GM10847 (cell line): Measurements from ENCODE around the gene LEMD3.

Source experiments
- POLR2A ChIP-seq: IDR thresholded peaks from 2 replicates; pipeline ENCODE4 v1.6.1; 2011; ENCODE audit not compliant: insufficient read length; ENCODE audit errors: extremely low read depth

Gene LEMD3

DNA sequence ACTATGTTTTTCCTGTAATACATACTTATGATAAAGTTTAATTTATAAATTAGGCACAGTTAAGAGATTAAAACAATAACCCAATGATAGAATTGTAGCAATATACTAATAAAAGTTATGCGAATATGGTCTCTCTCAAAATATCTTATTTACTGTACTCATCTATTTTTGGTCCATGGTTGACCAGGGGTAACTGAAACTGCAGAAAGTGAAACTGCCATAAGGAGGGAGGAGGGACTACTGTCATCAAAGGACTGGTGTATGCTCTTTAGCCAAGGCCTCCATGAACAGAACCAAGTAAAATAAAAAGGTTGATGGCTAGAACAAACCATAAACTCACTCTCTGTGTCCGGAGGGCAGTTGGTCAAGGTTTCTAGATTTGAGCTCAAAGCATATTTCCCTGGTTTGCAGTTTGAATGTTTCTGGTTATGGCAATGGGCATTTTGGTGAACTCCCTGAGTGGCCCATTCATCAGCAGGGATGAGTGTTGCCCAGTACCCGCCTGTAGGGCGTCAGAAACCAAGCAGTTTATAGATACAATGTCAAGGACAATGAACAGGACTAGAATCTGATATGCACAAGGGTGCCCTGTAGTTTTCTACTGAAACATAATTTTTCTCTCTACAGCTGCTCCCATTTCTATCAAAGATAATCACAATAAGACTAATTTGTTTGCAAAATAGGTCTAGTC is 19.8 kb downstream of the LEMD3 start:
- TF ChIP-seq POLR2A: no peak

DNA sequence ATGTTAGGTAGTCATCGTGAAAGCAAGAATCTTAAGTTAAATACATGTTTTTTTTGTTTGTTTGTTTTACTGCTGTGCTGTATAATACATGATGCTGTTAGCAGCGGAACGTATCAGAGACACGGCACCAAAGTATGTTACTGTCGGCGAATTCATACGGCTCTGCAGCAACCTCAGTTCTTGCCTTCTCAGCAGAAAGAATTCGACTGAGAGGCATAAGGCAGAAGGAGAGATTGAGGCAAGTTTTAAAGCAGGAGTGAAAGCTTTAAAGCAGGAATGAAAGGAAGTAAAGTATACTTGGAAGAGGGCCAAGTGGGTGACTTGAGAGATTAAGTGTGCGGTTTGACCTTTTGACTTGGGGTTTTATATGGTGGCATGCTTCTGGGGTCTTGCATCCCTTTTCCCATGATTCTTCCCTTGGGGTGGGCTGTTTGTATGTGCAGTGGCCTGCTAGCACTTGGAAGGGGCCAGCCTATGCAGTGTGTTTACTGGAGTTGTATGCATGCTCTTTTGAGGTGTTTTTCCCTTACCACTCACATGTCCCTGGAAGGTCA is 23.7 kb downstream of the LEMD3 start:
- TF ChIP-seq POLR2A: no peak

DNA sequence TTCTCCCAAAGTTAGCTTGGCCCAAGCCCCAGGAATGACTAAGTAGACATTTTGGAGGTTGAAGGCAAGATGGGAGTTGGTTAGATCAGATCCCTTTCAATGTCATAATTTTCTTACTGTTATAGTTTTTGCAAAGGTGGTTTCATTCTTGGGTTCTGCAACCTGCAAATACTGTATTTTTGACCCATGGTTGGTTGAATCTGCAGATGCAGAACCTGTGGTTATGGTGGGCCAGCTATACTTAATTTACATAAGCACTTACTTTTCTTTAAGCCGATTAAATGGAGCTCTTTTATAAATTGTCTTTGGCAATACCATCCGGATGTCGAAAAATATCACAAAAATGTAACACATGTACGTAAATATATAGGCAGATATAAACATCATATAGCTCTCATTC is 25.6 kb downstream of the LEMD3 start:
- TF ChIP-seq POLR2A: no peak

DNA sequence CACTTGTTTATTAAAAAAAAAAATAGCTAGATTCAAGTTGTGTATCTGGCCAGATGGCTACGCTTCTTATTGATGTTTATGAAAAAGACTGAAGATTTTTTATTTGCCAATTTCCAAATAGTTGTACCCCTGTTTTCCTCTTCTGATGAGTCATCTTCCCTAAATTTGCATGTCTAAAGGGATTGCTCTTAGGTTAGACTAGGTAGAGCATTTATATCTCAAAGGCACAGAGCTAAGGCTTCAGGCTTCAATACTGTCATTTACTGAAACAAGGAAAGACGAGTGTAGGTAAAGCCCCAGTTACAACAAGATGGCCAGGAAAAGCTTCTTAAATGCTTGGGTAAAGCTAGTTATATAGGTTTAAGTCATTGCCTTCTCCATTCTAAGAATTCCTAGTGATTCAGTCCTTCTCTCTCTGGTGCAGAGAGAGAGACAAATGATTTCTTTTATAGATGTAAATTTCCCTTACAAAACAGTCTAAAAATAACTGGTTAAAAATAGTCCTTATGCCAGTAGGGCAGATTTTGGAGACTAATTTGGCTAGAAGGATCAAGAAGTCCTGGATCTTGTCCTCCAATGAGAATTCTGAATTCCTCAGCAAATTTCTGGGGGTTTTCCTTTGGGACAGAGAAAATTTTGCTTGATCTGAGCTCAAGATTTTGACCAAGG is 26.1 kb downstream of the LEMD3 start:
- TF ChIP-seq POLR2A: no peak

DNA sequence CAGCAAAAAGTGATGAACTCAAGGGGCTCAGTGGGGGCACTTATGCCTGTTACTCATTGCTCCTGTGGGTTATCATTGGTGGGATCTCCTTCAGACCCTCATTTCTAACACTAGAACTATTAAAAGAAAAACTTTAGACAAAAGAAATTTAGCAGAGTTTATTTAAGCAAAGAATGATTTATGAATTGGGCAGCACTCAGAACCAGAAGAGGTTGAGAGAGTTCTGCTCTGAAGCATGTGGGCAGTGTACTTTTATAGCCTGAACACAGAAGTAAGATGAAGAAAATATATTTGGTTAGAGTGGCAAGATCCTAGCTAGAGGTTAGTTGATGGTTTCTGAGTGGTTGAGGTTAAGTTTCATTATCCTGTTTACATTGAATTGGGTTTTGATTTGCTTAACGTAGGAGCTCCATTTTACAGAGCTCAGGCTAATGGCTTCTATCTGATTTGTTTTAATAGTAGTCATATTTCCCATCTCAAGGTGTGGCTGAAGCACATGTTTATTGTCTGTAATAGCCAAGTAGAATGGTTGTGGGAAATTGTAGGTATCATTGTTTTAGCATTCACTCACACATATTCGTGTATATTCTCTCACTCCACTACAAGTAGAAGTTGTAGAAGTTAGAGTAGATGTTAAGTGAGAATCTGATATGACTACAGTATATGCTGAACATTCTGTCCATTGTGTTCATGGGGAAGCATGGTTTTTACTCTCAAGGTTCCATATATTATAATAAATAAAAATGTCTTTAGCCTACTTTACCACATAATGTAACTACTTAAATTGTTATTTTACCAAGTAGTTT is 27.6 kb downstream of the LEMD3 start:
- no peak for TF ChIP-seq POLR2A

DNA sequence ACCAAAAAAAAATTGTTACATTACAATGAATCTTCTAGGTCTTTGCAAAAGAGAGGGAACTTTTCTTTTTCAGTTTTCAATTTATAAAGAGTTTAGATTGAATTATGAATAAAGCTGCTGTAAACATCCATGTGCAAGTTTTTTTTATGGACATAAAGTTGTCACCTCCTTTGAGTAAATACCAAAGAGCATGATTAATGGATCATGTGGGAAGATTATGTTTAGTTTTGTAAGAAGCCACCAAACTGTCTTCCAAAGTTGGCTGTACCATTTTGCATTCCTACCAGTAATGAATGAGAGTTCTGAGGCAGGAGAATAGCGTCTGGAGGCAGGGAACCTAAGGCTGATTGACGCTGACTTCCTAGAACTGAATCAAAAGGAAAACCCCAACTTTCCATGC is 30.2 kb downstream of the LEMD3 start:
- no peak for TF ChIP-seq POLR2A

DNA sequence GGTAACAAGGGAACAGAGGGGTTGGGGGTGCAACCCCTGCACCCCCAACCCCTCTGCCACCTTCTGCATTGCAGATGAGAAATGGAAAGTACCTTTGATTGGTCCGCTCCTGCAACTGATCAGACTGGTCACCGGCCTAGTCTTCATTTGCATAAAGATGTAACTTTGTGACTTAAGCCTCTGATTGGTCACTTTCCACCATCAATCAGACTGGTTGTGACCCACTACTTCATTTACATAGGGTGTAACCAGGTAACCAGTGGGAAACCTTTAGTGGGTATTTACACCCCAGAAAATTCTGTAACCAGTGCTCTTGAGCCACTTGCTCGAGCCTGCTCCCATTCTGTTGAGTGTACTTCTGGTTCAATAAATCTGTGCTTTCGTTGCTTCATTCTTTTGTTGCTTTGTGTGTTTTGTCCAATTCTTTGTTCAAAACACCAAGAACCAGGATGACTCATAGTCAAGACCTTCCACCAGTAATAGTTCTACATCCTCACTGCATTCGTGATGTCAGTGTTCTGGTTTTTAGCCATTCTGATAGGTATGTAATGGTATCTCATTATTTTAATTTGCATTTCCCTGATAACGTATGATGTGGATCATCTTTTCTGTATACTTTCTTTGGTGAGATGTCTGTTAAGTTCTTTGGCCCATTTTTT is 30.8 kb downstream of the LEMD3 start:
- TF ChIP-seq POLR2A: no peak

DNA sequence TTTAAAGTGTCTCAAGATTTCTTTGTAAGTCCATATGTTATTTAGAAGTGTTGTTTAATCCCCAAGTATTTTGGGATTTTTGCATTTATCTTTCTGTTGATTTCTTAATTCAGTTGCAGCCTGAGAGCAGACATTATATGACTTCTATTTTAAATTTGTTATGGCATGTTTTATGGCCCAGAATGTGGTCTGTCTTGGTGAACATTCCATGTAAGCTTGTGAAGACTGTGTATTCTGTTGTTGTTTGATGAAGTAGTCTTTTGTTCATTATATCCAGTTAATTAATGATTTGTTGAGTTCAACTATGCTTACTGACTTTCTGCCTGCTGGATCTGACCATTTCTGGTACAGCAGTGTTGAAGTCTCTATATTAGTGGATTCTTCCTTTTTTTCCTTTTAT is 34.0 kb downstream of the LEMD3 start:
- no peak for TF ChIP-seq POLR2A

DNA sequence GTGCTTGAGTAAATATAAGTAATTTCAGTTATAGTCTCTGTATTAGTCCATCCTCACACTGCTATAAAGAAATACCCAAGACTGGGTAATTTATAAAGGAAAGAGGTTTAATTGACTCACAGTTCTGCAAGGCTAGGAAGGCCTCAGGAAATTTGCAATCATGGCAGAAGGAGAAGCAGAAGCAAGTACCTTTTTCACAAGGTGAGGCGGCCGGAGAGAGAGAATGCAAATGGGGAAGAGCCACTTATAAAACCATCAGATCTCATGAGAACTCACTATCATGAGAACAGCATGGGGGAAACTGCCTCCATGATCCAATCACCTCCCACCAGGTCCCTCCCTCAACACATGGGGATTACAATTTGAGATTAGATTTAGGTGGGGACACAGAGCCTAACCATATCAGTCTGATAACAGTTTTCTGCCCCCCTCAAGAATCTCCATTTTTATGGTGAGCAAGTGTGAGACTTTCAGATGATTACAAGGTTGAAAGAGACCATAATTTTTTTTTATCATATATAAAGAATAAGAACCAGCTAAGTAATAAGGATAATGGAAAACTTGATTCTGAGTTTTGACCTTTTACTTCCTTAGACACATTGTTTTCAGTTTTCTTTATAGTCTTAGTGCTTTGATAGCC is 35.6 kb downstream of the LEMD3 start:
- TF ChIP-seq POLR2A: no peak

DNA sequence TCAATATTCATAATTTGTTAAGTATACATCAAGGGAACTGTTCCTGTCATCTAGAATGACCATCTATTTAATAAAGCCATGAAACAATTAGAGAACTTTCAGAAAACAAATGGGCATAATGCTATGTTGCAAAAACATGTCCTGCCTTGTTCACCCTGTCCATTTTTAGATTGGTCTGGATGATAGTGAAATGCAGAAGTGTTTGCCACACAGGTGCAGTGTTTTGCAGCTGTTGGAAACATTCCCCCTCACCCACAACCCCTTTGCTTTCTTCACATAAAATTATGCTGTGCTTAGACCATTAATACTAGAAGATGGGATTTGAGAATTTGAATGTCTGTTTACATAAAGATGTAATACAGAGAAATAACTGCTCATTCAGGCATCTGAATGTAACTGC is 36.5 kb downstream of the LEMD3 start:
- no peak for TF ChIP-seq POLR2A

DNA sequence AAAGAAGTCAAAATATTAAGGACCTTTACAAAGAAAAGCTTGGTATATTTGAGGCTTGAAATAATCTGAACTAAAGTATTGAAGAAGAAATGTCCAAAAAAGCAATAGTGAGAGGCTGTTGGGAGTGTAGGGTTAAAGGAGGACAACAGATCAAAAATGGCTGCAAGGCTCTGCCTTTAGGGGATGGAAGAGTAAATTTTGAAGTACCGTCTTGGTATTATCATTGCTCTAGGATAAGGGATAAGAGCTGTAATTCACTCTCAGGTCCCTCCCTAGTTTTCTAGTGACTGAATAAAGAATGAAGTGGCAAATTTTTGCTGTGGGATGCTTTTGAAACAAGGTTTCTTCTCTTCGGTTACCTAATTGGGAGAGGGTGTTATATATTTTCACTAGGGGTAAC is 38.7 kb downstream of the LEMD3 start:
- no peak for TF ChIP-seq POLR2A

DNA sequence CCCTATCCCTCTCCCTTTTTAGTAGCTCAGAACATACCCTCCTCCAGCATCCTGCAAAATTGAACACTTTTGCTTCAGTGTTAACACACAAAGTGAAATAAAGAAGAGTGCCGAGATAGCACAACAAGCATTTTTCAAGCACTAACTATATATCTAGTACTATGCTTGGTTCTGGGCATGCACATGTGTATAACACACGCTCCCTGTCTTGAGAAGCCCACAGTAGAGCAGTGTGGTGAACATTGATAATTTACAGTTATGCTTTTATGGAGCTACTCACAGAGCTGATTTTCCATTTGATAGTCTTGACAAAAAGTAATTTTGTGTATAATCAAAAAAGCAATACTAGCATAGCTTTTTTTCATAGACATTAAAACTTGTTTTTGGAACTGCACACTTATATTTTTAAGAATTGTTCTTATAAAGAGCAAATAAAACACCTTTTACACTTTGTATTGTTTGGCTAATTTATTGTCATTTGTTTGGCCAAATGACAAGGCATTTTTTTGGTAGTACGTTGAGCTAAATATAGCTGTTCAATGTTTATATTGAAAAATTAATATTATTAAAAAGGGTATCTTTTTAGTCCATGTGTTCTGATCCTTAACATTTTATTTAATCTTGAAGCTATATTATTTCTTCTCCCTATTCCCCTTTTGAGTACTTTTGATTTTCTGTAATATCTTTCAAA is 39.7 kb downstream of the LEMD3 start:
- TF ChIP-seq POLR2A: no peak

DNA sequence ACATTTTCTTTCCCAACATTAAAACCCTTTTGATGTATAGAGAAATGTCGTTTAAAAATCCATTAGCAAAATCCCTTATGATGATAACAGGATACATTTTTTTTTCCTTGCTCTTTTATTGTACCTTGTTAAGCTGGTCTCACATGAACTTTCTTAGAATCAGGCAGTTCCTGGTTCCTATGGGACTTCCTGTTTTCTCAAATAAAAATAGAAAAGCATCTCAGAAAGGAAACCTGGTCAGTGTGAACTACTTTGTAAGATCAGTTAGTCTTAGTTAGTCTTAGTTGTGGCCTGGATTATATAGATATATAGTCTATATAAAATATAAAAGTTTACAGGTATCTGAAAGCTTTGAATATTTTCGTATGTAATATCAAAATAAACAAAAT is 40.3 kb downstream of the LEMD3 start:
- TF ChIP-seq POLR2A: no peak

DNA sequence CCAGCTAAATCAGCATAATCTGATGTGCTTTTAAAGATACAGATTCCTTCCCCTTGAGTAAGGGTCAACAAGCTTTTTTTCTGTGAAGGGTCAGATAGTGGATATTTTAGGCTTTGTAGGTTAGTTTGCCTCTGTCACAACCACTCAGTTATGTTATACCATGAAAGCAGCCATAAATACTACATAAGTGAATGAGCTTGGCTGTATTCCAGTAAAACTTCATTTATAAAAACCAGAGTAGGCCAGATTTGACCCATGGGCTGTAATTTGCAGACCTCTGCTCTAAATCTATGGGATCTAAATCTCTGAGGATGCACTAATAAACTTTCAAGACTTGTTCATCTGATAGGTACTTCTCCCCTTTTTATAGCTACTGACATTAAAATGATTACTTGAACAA is 47.7 kb downstream of the LEMD3 start:
- no peak for TF ChIP-seq POLR2A
